H1 (cell line): ENCODE measurements around the gene PRKCH.

Source experiments
- JUN ChIP-seq: IDR thresholded peaks from 2 replicates; pipeline ENCODE4 v1.6.1; 2011; ENCODE audit warnings: low read depth, mild to moderate bottlenecking, improper control_type of control experiment, low read length
- POLR2A ChIP-seq, 2 experiments: IDR thresholded peaks; 1 replicate in 1 of 2; 2 replicates in 1 of 2; pipeline ENCODE4 v1.6.1; 2011; ENCODE audit warnings: low read depth in 2 of 2, low read length in 2 of 2, mild to moderate bottlenecking in 2 of 2; ENCODE audit errors: control extremely low read depth in 1 of 2
- POU5F1 ChIP-seq: IDR thresholded peaks from 2 replicates; pipeline ENCODE4 v1.6.1; 2011; ENCODE audit warnings: low read depth, mild to moderate bottlenecking, low read length, moderate library complexity
- RAD21 ChIP-seq, 2 experiments: IDR thresholded peaks in 1 of 2; conservative IDR thresholded peaks in 1 of 2; 2 replicates each; pipeline ENCODE4 v1.6.1; 2011; ENCODE audit warnings: low read depth in 2 of 2, low read length in 2 of 2, improper control_type of control experiment in 1 of 2, inconsistent platforms in 1 of 2, mild to moderate bottlenecking in 1 of 2, moderate library complexity in 1 of 2
- SP1 ChIP-seq: IDR thresholded peaks from 2 replicates; pipeline ENCODE4 v1.6.1; 2011; ENCODE audit warnings: low read depth, low read length
- ZNF274 ChIP-seq: IDR thresholded peaks from 2 replicates; pipeline ENCODE4 v1.7.0; 2012; ENCODE audit warnings: low read length, borderline replicate concordance; ENCODE audit errors: extremely low read depth

- TF ChIP-seq JUN (no peak), RAD21 (IDR thresholded peaks at IDR 0.05 in 1 of 2, conservative IDR thresholded peaks at IDR 0.05 in 1 of 2; ENCODE audit: low read depth in 2 of 2, low read length in 2 of 2) (no peak), ZNF274 (no peak), SP1 (no peak), POU5F1 (no peak), POLR2A (IDR thresholded peaks at IDR 0.05; ENCODE audit: control extremely low read depth in 1 of 2, low read depth in 2 of 2, low read length in 2 of 2) (no peak)
Observed at GRCh38 chr14:61494018-61494417, 172.6 kb downstream of the PRKCH start.
